ENCODE data around the gene HAUS7.

GRCh38 chrX:153513265-153513664 lies 42.9 kb upstream of the HAUS7 start:
- TF ChIP-seq EZH2 (IDR thresholded peaks at IDR 0.05; ENCODE audit: low read length) (no peak), CTCF (optimal IDR thresholded peaks at IDR 0.05 in 1 of 3, IDR thresholded peaks at IDR 0.05 in 1 of 3, conservative IDR thresholded peaks at IDR 0.05 in 1 of 3; ENCODE audit: extremely low read depth in 1 of 3, insufficient read depth in 2 of 3, low read length in 3 of 3) (no peak)

Measured in keratinocyte (primary cell).